ENCODE data around the gene PIP5KL1.

PIP5KL1 gene

DNA sequence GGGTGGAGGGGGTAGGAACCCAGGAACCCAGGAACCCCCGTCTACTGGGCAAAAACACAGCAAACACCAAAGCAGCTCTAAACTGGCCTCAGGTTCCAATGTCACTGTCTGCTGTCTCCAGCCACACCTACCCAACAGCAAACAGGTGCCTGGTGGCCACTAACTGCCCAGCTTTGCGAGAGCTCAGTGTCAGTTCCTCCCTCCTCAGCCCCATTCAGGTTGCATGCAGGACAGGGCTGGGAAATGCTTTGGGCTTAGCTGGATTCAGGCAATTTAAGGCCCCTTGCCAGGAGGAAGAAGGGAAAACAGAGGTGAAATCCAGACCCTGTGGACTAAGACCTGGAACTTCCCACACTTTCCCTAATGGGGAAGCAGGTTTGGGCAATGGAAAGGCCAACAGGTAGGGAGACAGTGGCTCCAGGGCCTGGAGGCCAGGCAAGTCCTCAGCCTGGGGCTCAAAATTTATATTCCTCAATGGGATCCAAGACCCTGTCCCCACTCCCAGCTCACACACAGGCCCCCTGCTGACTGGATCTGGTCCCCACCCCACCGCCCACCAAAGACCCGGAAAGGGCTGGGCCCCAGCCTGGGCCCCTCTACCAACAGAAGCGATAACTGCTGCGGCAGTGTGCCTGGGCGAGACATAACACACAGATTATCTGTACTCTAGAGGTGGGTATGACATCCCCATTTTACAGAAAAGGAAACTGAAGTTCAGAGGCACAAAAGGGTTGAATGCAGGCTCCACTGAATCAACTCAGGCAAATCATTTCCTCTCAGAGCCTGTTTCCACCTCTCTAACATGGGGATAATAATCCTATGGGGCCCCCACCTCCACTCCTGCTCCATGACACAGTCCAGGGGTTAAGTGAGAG lies 46.7 kb upstream of the PIP5KL1 start:
- no peak for DNase-seq (ENCODE audit: extremely low read depth, low read depth)
- no peak for TF ChIP-seq CTCF (IDR thresholded peaks at IDR 0.05; ENCODE audit: low read depth, low read length, missing control alignments)
- peak overlapping the region; percentile 82 for H3K4me3 ChIP-seq (replicated peaks; ENCODE audit: low read depth, low read length)

- TF ChIP-seq CTCF (IDR thresholded peaks at IDR 0.05; ENCODE audit: low read depth, low read length, missing control alignments), result no peak
- no peak for DNase-seq (ENCODE audit: extremely low read depth, low read depth)
- no peak overlapping the region for H3K4me3 ChIP-seq (replicated peaks; ENCODE audit: low read depth, low read length)
Observed at GRCh38 chr9:127976498-127976897, 45.9 kb upstream of the PIP5KL1 start.

GRCh38 chr9:127975376-127976315 lies 45.1 kb upstream of the PIP5KL1 start:
- no peak overlapping the region for H3K4me3 ChIP-seq (replicated peaks; ENCODE audit: low read depth, low read length)
- no peak for TF ChIP-seq CTCF (IDR thresholded peaks at IDR 0.05; ENCODE audit: low read depth, low read length, missing control alignments)
- no peak for DNase-seq (ENCODE audit: extremely low read depth, low read depth)

GRCh38 chr9:127974769-127975261 lies 44.2 kb upstream of the PIP5KL1 start:
- no peak for TF ChIP-seq CTCF (IDR thresholded peaks at IDR 0.05; ENCODE audit: low read depth, low read length, missing control alignments)
- no peak overlapping the region for H3K4me3 ChIP-seq (replicated peaks; ENCODE audit: low read depth, low read length)
- no peak for DNase-seq (ENCODE audit: extremely low read depth, low read depth)

- no peak for TF ChIP-seq CTCF (IDR thresholded peaks at IDR 0.05; ENCODE audit: low read depth, low read length, missing control alignments)
- H3K4me3 ChIP-seq (replicated peaks; ENCODE audit: low read depth, low read length), result no peak overlapping the region
- DNase-seq (ENCODE audit: extremely low read depth, low read depth), result no peak
Observed at GRCh38 chr9:127974001-127974768, 43.6 kb upstream of the PIP5KL1 start.

All from HFF-Myc (cell line).